GM12872 (cell line): Measurements from ENCODE around the gene GNAI2.

ENCODE experiments used
- CTCF ChIP-seq: IDR thresholded peaks from 3 replicates; pipeline ENCODE4 v1.5.1; 2011; ENCODE audit warnings: low read depth, mild to moderate bottlenecking, low read length, moderate library complexity; ENCODE audit not compliant: insufficient read depth

GNAI2 gene

DNA sequence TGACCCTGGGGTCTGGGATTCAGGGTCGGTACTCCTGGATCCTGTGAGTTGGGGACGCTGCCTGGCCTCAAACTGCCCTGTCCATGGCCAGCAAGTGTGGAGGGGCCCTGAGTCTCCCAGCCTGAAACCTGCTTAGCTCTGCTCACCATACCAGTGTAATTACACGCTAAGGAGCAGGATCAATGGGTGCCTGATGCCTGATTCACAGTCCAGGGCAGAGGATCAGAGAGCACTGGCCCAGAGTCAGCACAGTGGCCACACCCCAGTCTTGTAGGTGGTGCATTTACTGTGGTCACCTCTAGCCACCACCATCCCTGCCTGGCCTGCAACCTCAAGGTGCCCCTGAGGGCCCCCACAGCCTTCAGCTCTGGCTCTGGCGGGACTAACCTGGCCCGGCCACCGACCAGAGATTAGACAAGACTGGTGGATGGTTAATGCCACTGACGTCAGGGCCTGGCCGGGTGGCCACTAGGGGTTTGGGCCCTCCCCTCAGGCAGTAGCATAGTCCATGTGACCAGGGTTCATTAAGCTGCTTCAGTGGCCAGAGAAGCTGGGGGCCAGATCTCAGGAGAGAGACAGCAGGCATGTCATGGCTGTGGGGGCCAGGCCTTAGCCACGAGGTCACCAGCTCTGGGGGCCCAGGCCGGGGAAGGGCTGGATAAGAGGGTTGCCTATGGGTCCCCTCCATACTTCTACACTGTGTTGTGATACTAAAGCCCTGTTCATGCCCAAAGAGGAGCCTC, 34.3 kb upstream of the GNAI2 start:
- no peak for TF ChIP-seq CTCF

DNA sequence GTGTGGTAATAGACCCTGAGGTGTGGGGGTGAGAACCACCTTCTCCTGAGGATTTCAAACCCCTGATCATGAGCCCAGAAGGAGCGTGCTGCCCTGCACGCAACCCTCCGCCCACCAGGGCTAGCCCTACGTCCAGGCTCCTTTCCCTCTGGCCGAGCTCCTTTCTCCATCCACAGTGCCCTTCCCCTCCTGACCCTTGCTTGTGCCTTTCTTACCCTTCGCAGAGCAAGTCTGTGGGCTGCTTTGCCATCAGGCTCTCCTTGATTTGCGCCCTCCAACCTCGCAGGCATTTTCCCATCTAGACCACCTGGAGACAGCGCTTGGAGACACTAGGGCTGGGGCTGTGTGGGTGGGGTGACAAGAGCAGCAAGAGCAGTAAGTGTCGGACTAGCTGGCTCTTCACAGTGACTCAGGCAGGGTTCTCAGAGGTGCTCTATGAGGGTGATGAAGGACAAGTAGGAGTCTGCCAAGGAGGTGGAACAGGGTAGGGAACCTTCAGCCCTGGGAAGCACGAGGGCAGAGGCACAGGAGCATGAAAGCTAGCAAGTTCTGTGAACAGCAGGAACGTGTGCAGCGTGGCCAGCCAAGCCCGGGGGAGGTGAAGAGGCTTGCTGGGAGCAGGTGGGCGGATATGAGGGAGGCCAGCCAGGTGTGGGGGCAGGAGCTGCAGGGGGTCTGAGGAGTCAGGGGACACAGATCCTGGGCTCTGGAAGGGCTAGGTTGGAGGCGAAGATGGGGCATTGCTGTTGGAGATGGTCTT, 33.5 kb upstream of the GNAI2 start:
- TF ChIP-seq CTCF: no peak

GRCh38 chr3:50203113-50203808, 32.7 kb upstream of the GNAI2 start:
- TF ChIP-seq CTCF: no peak

DNA sequence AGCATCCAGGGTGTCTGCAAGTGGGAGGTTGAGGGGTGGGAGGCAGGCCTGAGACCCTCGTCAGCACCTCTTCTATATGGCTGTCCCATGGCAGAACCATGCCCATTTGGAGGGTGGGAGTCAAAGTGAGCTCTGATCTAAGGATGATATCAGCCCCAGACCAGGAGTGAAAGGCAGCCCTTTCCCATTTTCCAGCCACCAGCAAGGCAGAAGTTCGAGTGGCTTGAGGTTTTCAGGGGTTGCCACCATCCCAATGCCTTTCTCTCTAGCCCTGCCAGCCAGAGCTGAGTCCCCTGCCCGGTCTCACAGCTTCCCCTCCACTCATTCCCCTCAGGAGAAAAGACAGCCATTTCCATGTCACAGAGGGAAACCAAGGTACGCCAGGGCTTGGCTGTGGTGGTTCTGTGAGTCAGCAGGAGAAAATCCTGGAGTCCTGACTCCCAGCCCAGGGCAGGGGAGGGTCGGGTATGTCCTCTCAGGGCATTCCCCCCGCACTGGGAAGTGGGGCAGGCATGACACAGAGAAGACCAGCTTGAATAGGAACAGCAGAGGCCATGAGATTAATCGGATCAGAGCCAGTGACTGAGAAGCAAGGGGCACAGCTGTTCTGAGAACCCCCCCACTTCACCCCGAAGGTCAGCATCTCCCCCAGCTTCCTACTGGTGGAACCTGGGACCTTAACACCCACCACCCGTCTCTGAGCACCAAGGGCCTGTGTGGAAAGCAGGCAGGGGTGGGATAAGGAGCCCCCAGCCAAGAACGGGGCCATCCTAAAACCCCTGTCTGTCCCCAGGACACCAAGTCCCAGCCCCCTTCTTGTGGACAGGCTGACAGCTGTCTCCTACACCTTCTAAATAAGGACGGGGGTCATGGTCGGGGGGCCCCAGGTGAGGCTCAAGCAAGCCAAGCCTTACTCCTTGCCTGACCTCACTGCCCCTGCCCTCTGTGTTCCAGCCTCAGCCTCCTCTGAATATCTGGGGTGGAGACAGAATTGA, 31.9 kb upstream of the GNAI2 start:
- no peak for TF ChIP-seq CTCF

DNA sequence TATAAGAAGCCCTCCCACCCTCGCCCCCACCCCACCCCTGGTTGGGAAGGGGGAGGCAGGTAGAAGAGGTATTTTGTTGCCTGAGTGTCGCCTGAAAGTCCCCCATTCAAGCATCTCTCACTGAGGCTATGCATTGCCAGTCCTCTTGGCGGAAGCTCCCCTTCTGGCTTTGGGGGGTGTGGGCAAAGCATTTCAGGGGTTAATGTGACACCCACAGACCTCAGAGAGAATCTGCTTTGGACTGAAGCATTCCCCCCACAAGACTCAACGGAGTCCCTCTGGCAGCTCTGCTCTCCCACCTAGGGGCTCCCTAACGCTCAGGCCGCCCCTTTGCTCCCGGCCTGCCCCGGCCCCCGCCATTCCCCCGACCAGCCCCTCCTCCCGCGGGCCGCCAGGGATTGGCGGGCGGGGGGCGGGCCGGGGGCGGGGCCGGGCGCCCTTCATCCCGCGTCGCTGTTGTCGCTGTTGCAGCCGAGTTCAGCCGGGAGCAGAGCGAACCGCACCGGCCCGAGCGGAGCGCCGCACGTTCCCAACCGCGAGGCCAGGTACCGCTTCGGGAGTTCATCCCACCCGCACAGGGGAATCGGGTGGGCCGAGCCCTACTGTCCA, 31.1 kb upstream of the GNAI2 start, which contains the start of gene SLC38A3:
Gene SLC38A3, plus strand, starts transcription at position 468 of the 609 bp plus-strand sequence. CDS start 8,929 bp downstream, outside the sequence.
- no peak for TF ChIP-seq CTCF

DNA sequence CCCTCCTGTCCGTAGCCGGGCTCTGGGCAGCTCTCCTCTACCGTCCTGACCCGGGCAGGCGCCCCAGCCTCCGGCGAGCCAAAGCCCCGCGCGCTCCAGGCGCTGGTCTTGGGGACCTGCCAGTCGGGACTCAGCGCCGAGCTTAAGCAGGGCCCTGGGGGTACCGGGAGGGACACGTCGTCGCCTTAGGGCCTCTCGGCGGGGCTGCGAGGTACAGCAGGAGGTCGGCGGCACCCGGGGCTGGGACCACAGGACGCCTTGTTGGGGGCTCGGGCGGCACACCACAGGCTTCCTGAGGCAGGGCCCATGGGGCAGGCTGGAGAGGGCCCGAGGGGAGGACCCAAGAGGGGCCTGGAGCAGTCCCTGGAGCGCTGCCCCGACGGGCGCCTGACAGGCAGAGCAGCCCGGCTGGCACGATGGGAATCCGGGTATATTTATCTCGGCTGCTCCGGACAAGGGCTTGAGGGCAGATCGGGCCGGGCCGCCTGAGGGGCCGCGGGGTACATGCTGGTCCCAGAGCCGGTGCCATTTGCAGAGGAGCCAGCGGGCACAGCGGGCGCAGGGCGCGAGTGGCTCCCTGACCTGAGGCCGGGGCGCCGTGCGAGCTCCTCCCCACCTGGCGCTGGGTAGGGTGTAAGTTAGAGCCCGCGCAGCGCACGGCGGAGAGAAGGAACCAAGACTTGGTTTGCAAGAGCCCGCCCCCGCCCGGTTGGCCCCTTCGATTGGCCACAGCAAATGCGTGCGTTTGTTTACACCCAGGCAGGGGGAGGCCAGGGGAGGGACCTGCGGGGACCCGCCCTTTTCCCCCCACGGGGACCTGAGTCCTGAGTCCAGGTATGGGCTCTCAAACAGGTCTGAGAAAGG, 30.4 kb upstream of the GNAI2 start:
- no peak for TF ChIP-seq CTCF
